ENCODE results near the gene DUSP28. TPM values are rescaled to one million over a fixed set of nuclear protein-coding genes. Genes with fewer than 3 reads are reported as not detected.

Gene DUSP28, protein sequence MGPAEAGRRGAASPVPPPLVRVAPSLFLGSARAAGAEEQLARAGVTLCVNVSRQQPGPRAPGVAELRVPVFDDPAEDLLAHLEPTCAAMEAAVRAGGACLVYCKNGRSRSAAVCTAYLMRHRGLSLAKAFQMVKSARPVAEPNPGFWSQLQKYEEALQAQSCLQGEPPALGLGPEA
- 10 to 100 TPM; 13.7 to 27.4 (median 27.4) TPM for polyA plus RNA-seq

- Mint-ChIP-seq H3K36me3 (peaks cover 0 to 13% (median 7%) of the 10 kb centered on the region in 3 donors), H3K27ac (peak within 1 kb of the TSS; percentile 90 to 98 (median 94)), H3K4me3 (peak within 1 kb of the TSS; percentile 83 to 91 (median 88)), H3K27me3 (ENCODE audit: low read depth in 3 of 3) (peaks cover 7 to 15% (median 9%) of the 10 kb centered on the region in 3 donors), H3K4me1 (peaks cover 73% of the 10 kb centered on the region in 2 donors), H3K9me3 (no peaks in the 10 kb centered on the region)
- DNase-seq: peak; percentile 94 to 95 (median 95)
Observed at GRCh38 chr2:240560084-240560479, at the start of gene DUSP28. TSS of gene DUSP28 (plus strand) at chr2:240560357. CDS start at chr2:240560685, 328 bp downstream.

- H3K4me1 Mint-ChIP-seq: peaks cover 10 to 12% of the 10 kb centered on the region in 2 donors
- no peak overlapping the region for H3K27ac Mint-ChIP-seq
- DNase-seq: no peak
- no peaks in the 10 kb centered on the region for H3K27me3 Mint-ChIP-seq (ENCODE audit: low read depth in 3 of 3)
- H3K9me3 Mint-ChIP-seq: no peaks in the 10 kb centered on the region
- H3K36me3 Mint-ChIP-seq: peaks cover 0 to 11% (median 4%) of the 10 kb centered on the region in 3 donors
- no peak overlapping the region for H3K4me3 Mint-ChIP-seq
Observed at GRCh38 chr2:240510513-240511210, 49.5 kb upstream of the DUSP28 start.

GRCh38 chr2:240511351-240512108 lies 48.6 kb upstream of the DUSP28 start:
- H3K27me3 Mint-ChIP-seq (ENCODE audit: low read depth in 3 of 3): peaks cover 0 to under 1% (median 0%) of the 10 kb centered on the region in 3 donors
- H3K9me3 Mint-ChIP-seq: no peaks in the 10 kb centered on the region
- peaks cover 0 to 11% (median 4%) of the 10 kb centered on the region in 3 donors for H3K36me3 Mint-ChIP-seq
- no peak overlapping the region for H3K4me3 Mint-ChIP-seq
- no peak overlapping the region for H3K27ac Mint-ChIP-seq
- H3K4me1 Mint-ChIP-seq: peaks cover 10 to 12% of the 10 kb centered on the region in 2 donors
- DNase-seq: no peak

DNA sequence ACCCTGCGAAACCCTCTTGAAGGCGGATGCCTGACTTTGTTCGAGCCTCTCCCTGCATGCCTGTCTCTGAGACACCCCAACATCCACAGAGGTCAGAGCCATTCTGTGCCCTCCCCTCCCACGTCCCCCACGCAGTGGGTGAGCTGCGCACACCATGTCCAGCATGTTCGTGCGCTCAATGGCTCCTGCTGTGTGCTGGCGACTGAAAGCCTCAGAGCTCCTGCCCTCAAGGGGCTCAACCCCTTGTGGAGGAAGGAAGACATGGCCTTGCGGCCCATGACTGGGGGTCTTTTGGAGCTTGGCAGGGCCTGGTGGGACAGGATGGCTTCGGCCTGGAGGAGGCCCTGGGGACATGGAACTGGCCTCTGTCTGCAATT lies 48.1 kb upstream of the DUSP28 start:
- no peak for DNase-seq
- no peak overlapping the region for H3K4me3 Mint-ChIP-seq
- peaks cover 0 to 1% (median 0%) of the 10 kb centered on the region in 3 donors for H3K27me3 Mint-ChIP-seq (ENCODE audit: low read depth in 3 of 3)
- H3K9me3 Mint-ChIP-seq: no peaks in the 10 kb centered on the region
- peaks cover 0 to 11% (median 4%) of the 10 kb centered on the region in 3 donors for H3K36me3 Mint-ChIP-seq
- H3K4me1 Mint-ChIP-seq: peaks cover 10 to 12% of the 10 kb centered on the region in 2 donors
- no peak overlapping the region for H3K27ac Mint-ChIP-seq

DNA sequence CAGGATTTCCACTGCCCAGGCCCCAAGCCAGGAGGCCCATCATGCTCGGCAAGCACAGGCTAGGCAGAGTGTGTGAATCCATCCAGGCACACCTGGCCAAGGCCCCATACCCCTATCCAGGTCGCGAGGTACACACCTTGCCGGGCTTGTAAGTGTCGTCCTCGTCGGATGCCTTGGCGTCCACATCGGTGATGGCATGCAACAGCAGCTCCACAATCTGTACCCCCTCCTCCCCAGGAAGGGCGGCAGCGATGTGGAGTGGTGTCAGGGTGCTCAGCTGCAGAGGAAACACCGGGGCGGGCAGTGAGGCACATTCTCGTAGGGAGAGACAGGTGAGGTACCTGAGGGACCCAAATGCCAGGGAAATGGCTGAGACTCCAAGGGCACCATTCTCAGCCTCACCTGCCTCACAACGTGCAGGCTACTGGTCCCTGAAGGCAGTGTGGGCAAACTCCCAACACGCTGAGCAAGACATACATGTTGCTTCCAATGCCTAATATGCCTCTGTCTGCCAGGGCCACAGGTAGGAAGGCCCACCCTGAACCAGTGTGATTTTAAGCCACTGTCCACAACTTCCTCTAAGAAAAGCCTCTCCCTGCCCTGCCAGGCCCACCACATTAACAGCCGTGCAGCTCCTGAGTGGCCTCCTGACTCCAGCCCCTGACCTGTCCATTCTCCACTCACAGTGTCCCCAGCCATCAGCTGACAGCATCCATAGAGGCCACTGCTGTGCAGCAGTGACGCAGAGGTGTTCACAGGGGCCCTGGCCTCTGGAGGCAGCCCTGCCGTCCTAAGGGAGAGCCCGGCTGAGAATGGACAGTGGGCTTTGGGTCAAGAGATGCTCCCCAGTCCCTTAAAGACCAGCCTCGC lies 47.3 kb upstream of the DUSP28 start:
- Mint-ChIP-seq H3K9me3 (no peaks in the 10 kb centered on the region), H3K27me3 (ENCODE audit: low read depth in 3 of 3) (peaks cover 0 to 1% (median 0%) of the 10 kb centered on the region in 3 donors), H3K4me1 (peaks cover 10 to 12% of the 10 kb centered on the region in 2 donors), H3K4me3 (no peak overlapping the region), H3K36me3 (peaks cover 3 to 11% (median 4%) of the 10 kb centered on the region in 3 donors), H3K27ac (no peak overlapping the region)
- no peak for DNase-seq

DNA sequence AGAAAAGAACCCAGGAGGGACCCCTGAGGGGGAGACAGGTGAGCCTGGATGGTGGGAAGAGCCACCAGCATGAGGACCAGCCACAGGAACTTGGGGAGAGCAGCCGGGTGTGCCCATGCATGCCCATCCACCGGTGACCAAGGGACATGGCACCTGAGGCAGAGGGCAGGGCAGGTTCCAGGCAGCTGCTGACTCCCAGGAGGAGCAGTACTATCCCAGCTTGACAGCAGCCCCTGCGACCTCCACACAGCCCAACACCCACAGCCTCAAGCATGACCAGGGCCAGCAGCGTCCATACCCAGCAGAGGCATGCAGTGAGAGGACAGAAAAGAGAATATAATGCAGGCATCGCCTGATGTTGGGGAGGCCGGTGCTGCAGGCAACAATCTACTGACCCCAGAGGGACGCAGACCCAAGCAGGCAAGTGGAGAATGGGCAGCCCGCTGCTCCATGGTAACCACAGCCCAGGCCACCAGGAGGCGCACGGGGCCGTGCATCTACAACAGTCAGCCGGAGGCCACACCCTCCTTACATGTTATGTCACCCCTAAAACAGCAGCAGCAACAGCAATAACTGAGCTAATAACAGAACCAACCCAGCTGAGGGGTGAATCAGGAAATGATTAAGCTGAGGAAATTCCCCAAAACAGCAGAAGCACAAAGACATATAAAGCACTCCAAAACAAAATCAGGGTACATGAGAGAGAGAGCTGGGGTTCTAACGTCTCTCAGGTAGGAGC lies 46.4 kb upstream of the DUSP28 start:
- Mint-ChIP-seq H3K27ac (peak overlapping the region; percentile 52 to 90 (median 77)), H3K9me3 (no peaks in the 10 kb centered on the region), H3K36me3 (peaks cover 4 to 9% (median 8%) of the 10 kb centered on the region in 3 donors), H3K4me3 (peak overlapping the region in 3 of 5 donors; percentile 14 to 50 (median 16)), H3K27me3 (ENCODE audit: low read depth in 3 of 3) (peaks cover 0 to 1% (median 0%) of the 10 kb centered on the region in 3 donors), H3K4me1 (peaks cover 12% of the 10 kb centered on the region in 2 donors)
- peak; percentile 71 to 79 (median 74) for DNase-seq

GRCh38 chr2:240514631-240515030 lies 45.5 kb upstream of the DUSP28 start:
- Mint-ChIP-seq H3K27ac (peak overlapping the region in 3 of 6 donors; percentile 58 to 85 (median 76)), H3K4me3 (no peak overlapping the region), H3K9me3 (no peaks in the 10 kb centered on the region), H3K4me1 (peaks cover 12 to 15% of the 10 kb centered on the region in 2 donors), H3K36me3 (peaks cover 4 to 14% (median 9%) of the 10 kb centered on the region in 3 donors), H3K27me3 (ENCODE audit: low read depth in 3 of 3) (peaks cover 0 to 2% (median 1%) of the 10 kb centered on the region in 3 donors)
- no peak for DNase-seq

GRCh38 chr2:240517342-240517741 lies 42.8 kb upstream of the DUSP28 start:
- Mint-ChIP-seq H3K36me3 (peaks cover under 1 to 26% (median 23%) of the 10 kb centered on the region in 3 donors), H3K9me3 (no peaks in the 10 kb centered on the region), H3K4me3 (no peak overlapping the region), H3K27ac (no peak overlapping the region), H3K27me3 (ENCODE audit: low read depth in 3 of 3) (peaks cover 1 to 2% (median 2%) of the 10 kb centered on the region in 3 donors), H3K4me1 (peaks cover 18 to 27% of the 10 kb centered on the region in 2 donors)
- DNase-seq: no peak

DNA sequence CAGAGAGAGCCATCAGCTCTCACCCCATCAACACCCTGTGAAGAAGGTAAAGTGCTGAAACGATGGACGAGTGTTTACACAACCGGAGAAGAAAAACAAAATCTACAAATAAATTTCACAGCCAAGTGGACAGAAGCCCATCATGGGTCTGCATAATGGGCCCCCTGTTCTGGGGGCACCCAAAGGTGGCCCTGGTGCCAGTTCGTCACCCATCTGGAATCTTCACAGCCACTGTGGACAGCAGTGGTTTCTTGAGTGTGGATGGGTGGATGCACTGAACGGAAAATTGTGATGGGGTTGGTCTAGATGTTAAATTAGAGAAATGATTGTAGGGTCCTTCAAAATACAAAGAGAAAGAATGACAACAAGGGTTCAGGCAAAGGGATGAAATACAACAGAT lies 41.2 kb upstream of the DUSP28 start:
- Mint-ChIP-seq H3K9me3 (no peaks in the 10 kb centered on the region), H3K4me3 (no peak overlapping the region), H3K27ac (peak overlapping the region in 1 of 6 donors; percentile 17), H3K36me3 (peaks cover 6 to 37% (median 29%) of the 10 kb centered on the region in 3 donors), H3K27me3 (ENCODE audit: low read depth in 3 of 3) (peaks cover 1 to 2% (median 2%) of the 10 kb centered on the region in 3 donors), H3K4me1 (peaks cover 10 to 27% of the 10 kb centered on the region in 2 donors)
- DNase-seq: no peak

DNA sequence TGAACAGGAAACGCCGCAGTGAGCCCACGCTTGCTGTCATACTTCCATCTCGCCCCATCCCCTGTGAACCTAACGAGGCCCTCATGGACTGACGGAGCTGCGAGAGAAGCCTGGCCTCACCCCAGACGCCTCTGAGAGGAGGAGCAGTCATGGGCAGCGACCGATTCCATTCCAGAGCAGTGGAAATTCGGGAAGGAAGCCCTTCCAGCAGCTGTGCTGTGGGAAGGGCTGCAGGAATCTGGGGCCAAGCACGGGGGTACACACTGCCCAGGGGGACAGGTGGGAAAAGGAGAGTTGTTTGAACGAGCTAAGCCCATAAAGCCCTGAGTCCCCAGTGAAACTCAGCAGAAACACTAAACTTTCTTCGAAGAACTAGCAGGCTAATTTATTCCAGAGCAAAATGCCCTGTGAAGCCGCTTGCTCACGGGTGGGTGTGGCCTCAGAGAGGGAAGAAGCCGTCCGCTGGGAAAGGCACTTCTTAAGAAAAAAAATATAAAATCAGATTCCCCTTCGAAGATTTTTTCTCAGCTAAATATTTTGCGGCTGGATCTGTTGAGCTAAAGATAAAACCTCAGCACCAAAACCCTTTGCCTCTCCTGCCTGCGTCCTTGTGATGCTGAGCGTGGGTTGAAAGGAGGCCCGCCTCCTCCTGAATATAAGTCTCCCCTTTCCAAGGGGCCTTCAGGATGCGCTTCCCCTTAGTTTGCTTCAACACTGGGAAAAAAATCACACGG lies 40.6 kb upstream of the DUSP28 start:
- peaks cover 1 to 2% (median 2%) of the 10 kb centered on the region in 3 donors for H3K27me3 Mint-ChIP-seq (ENCODE audit: low read depth in 3 of 3)
- H3K27ac Mint-ChIP-seq: peak overlapping the region in 1 of 6 donors; percentile 17
- peaks cover 0 to 3% (median 0%) of the 10 kb centered on the region in 6 donors for H3K9me3 Mint-ChIP-seq
- peaks cover 6 to 43% (median 33%) of the 10 kb centered on the region in 3 donors for H3K36me3 Mint-ChIP-seq
- DNase-seq: no peak
- H3K4me3 Mint-ChIP-seq: no peak overlapping the region
- peaks cover 8 to 24% of the 10 kb centered on the region in 2 donors for H3K4me1 Mint-ChIP-seq

DNA sequence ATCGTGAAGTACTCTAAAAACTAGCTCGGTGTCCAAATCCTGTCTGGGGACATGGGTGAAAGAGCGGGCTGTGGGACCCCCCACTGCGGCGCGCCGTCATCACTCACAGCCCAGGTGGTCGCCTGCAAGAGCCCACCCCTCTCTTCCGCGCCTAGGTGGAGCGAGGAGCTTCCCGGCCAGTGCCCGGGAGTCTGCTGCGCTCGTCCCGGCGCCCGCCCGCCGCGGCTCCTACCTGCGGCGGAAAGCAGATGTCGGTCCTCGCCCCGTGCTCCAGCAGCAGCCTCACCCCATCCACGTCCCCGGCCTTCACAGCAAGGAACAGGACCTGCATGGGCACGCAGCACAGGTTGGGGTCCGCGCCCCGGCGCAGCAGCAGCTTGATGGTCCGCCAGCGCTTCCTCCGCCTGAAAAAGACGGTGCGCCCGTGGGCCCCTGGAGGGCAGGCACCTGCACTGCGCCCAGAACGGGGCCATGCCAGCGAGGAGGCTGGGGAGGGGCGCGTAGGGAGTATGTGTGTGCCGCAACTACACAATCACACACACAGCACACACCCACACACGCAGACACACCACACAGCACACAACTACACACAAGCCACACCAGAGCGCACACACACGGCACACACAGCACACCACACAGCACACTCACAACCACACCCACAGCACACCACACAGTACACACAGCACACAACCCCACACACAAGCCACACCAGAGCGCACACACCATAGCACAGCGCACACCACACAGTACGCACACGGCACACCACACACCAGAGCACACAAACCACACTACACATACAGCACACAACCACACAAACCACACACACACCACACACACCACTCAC lies 39.8 kb upstream of the DUSP28 start:
- H3K27me3 Mint-ChIP-seq (ENCODE audit: low read depth in 3 of 3): peaks cover 1 to 2% (median 2%) of the 10 kb centered on the region in 3 donors
- H3K4me1 Mint-ChIP-seq: peaks cover 8 to 24% of the 10 kb centered on the region in 2 donors
- peaks cover 10 to 51% (median 41%) of the 10 kb centered on the region in 3 donors for H3K36me3 Mint-ChIP-seq
- H3K4me3 Mint-ChIP-seq: no peak overlapping the region
- DNase-seq: no peak
- peak overlapping the region in 2 of 6 donors; percentile 53 to 73 for H3K27ac Mint-ChIP-seq
- peaks cover 0 to 3% (median under 1%) of the 10 kb centered on the region in 6 donors for H3K9me3 Mint-ChIP-seq

Measured in immature natural killer cell (primary cell).